HG02642 (cell line): ENCODE measurements around the gene EYA2.
"Not testable (repeated sequence)": the region's sequence is repeated elsewhere in the genome, so short reads cannot be mapped to it uniquely, and the experiment has no call there.

Experiments
- ATAC-seq: cut with Tn5 transposase; IDR thresholded peaks from one replicate; pipeline ENCODE4 v1.9.1; 2021; ENCODE audit warnings: mild to moderate bottlenecking; ENCODE audit not compliant: unreplicated experiment, poor library complexity

Gene EYA2

DNA sequence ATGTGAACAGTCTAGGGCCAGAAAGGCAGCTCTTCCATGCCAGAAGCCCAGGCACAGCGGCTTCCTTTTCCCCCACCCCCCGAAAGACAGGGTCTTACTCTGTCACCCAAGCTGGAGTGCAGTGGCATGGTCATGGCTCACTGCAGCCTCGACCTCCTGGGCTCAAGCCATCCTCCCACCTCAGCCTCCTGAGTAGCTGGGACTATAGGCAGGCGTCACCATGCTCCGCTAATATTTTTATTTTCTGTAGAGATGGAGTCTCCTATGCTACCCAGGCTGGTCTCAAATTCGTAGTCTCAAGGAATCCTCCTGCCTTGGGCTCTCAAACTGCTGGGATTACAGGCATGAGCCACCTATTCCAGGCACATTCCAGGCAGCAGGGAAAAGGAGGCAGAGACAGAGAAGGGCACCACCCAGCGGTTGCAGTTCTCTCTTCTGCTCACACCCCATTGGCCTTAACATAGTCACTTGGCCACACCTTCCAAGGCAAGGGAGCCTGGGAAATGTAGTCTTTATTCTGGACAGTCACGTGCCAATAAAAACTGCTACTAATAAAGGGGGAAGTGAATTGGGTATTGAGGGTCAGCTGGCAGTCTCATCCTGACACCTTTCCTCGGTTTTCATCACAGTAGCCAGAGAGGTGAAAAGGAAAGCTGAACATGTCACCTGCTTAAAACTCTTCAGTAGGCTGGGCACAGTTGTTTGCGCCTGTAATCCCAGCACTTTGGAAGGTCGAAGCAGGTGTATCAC lies 255.9 kb downstream of the EYA2 start:
- no peak for ATAC-seq

DNA sequence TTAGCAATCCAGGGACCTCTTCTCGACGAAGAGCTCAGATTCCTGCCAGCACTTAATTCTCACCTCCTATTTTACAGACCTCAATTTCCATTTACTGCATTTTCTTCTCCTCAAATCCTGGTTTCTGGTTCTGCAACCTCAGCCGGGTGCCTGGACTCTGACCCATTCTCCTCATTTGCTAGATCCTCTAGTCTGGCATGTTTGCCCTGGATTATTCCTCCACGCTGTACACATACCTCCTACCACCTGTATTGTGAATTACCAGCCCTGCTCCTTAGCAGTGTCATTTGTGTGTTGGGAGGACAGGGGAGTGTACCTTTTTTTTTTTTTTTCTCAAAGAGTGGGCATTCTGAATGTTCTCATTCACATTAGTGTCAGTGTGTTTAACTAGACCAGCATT lies 257.4 kb downstream of the EYA2 start:
- ATAC-seq: no peak

DNA sequence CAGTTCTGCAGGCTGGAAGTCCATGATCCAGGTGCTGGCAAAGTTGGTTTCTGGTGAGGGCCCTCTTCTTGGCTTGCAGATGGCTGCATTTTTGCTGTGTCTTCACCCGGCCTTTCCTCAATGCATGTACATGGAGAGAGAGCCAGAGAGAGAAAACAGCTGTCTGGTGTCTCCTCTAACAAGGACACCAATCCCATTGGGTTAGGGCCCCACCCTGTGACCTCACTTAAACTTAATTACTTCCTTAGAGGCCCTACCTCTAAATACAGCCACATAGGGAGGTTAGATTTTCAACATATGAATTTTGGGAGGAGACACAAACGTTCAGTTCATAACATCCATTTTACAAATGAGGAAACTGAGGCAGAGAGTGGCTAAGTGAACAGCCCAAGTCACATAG lies 259.4 kb downstream of the EYA2 start:
- no peak for ATAC-seq

DNA sequence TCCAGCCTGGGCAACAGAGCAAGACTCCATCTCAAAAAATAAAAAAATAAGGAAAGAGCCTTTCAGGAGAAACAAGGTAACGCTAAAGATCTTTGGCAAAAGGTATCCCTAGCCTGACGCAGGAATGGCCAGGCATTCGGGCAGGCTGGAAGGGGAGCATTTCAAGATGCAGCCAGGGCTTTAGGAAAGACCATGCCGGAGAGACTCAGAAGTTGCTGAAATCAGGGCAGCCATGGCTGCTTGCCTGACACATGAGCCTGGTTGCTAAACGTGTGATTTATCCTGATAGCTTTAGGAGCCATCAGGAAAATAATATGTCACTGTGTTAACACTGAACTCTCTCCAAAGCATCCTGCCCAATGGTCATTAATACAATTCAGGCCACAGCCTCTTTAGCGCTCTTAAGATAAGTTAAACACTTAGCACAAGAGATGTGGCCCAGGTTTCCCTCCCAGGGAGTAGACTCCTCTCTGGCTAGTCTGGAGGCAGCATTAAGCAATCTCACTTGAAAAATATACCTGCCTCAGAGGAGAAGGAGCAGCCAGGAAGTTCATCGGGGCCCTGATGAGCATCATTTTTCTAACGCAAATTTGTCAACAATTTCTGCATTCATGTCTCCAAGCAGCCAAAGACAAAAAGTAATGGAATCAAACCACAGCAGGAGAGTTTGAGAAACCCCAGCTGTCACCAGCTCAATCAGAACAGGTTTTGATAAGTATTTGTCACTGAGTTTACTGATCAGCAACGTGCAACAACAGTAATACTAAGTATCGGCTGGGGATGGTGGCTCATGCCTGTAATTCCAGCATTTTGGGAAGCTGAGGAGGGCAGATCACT lies 261.9 kb downstream of the EYA2 start:
- ATAC-seq: no peak

DNA sequence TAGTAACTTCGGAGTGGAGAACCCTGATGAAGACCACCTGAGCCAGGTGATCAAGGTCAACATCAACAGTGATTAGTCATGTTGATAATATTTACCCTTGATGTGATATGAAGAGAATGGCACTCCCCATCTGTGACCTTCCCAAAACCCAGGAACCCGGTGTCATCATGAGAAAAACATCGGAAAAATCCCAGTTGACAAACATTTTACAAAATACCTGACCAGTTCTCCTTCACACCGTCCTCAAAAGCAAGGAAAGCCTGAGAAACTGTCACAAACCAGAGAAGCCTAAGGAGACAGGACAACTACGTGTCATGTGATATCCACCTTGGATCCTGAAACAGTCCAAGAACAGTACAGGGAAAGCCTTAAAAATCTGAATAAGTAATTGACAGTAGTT lies 264.5 kb downstream of the EYA2 start:
- no peak for ATAC-seq

DNA sequence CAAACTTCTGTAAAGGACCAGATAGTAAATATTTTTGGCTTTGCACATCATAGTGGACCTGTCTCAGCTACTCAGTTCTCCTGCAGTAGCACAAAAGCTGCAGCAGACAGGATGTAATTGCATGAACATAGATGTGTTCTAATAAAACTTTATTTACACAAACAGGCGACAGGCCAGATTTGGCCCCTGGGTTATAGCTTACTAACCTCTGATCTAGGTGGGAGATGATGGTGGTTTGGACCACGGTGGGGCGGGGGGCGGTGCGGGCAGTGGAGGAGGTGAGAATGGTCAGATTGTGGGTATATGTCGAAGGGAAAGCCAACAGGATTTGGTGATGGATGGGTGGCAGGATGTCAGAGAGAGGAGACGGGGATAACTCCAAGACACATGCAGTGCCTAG lies 265.6 kb downstream of the EYA2 start:
- no peak for ATAC-seq

DNA sequence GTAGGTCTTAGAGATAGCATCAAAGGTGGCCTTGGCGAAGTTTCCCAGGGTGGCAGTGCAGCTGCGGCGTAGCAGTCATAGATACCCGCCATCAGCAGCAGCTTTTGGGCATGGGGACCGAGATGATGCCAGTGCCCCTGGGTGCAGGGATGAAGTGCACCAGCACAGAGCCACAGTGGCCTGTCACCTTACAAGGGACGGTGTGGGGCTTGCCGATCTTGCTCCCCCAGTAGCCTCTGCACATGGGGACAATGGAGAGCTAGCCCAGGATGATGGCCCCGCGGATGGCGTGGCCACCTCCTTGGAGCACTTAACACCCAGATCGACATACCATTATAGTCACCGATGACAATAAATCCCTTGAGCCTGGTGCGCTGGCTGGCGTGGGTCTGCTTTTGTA lies 266.3 kb downstream of the EYA2 start:
- no peak for ATAC-seq

DNA sequence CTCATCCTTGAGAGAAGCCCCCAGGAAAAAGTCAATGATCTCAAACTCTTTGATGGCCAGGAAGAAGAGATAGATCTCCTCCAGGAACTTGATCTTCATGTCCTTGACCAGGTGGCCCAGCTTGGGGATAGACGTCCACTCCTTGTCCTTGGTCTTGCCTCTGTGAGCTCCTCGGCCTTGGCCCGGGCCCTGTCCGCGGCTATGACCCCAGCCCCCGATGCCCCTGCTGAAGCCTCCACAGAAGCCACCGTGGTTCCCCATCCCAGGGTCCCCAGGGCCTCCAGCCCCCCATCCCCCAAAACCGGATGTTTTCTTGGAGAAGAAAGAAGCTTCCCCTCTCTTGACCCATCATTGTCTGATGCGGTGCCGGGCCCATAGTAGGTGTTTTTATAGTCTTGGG lies 266.8 kb downstream of the EYA2 start:
- ATAC-seq: no peak

DNA sequence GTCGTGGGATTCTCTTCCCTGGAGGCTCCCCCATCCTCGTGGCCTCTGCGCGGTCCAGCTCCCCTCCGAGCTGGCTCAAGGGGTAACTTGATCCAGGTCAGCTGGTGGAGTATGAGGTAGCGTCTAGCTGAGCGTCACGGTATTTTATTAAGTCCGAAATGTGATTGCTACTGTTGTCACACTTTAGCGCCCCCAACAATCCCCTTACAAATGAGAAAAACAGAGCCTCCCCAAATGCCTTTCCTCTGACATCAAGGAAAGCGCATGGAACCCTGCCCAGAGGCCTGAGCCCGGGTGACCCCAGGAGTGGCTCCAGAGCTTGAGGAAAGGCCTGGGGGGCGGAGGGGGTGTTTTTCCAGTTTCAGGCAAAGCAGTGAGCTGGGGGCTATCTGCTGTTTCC lies 269.5 kb downstream of the EYA2 start:
- no peak for ATAC-seq

DNA sequence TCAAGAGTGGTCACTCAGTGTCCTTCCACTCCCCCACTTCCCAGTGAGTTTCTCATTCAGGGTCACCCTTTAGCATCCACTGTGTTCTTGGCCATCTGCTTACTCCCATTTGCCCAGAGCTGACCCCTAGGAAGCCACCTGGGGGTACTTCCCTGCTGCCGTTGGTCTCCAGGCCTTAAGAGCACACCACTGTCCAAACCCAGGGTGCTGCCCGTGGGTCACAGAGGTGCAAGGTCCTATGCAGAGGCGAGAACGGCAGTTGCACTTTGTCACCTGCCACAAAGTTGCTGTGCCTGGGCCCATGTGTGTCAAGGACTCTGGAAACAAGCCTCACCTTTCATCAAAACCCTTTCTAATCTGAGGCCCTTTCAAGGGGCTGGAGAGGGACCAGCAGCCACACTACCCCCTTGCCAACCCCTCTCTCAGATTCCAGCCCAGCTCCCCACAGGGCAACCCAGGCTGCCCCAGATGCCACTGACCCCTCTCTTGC lies 270.8 kb downstream of the EYA2 start:
- ATAC-seq: no peak

DNA sequence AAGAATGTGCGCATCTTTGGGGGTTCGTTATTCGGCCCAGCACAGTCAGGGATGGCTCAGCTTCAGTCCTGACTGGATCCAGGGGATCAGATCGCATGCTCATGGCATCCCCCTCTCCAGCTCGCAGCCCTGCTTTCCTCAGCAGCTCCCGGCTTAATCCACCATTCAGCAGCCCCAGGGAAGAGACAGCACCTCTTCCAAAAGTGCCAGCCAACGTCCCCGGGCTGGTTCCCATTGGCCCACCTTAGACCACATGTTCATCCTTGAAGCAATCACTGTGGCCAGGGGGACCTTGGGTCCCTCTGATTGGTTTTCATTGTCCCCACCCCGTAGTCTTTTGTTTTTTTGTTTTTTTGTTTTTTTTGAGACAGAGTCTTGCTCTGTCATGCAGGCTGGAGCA lies 273.2 kb downstream of the EYA2 start:
- no peak for ATAC-seq

DNA sequence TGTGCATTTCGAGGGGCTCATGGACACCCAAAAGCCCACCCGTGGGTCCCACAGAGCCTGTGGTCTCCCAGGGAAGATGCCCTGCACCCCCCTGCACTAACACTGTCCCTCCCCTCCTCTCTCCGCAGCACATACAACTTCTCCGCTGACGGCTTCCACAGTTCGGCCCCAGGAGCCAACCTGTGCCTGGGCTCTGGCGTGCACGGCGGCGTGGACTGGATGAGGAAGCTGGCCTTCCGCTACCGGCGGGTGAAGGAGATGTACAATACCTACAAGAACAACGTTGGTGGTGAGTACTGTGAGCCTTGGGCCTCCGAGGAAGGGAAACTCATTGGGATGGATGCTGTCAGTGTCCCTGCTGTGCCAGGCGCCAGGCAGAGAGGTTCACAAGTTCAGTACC lies 277.9 kb downstream of the EYA2 start:
- no peak for ATAC-seq

DNA sequence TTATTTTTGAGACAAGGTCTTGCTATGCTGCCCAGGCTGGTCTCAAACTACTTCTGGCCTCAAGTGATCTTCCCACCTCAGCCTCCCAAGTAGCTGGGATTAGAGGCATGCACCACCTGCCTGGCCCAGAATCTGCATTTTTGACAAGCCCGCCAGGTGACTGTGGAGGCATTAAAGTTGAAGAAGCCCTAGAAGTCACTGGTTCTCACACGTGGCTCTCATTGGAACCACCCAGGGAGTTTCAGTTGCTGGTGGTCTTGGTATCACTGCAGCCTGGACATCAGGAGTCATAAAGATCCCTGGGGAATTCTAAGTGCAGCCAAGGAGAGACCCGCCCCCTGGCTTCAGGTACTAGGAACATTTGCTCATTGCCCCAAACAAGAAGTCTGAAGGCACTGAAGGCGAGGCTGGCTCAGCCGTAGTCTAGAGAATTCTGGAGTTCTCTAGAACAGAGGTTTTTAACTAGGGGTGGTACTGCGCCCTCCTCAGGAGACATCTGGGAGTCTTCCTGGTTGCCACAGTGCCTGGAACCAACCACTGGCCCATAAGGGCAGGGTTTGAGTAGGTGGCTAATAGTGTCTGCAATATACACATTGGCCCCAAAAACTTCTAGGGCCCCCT lies 279.1 kb downstream of the EYA2 start:
- no peak for ATAC-seq

DNA sequence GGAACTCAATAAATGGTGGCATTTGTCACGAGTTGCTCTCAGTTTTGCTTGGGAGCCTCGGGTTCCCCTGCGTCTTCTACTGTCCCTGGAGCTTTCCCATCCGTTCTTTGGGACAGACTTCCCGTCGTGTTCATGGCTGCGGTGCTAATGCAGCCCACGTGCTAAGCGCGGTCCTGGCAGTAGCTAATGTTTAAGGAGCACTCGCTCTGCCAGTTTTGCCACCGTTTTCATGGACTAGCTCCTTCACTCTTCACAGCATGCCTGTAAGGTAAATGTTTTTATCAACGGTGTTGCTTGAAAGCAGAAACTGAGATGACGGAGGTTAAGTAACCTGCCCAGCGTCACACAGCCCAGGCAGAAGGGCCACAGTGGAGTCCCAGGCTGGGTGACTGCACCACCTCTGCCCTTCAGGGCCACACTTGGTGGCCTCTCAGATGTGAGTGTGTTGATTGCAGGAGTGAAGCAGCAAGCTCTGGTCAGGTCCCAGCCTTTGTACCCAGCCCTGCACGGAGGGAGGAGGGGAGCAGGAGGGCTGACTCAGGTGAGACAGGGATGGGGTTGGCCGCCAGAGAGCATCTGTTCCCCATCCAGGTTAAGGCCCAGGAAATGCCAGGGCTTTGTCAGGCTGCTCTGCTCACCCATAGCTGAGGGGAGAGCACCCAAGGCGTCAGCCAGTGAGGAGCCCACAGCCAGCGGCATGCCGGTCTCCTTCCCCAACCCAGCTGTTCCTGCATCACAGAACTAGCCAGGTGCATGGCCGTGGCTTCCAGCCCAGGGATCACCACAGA lies 280.0 kb downstream of the EYA2 start:
- ATAC-seq: no peak

DNA sequence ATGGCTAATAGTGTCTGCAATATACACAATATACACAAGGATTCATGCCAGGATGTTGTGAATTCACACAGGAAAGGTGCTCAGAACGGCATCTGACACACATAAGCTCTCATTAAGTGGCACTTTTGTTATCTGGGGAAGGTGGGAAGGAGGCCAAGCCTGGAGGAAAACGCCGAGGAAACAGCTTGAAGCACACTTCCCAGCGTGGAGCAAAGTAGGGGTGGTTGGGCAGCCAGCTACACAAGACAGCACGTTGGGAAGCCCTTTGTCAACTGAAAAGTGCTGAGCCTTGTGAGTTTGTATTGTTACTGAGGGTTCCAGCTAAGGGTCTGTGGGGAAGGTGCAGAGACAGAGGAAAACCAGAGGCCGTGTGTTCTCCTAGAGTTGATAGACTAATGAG lies 280.9 kb downstream of the EYA2 start:
- no peak for ATAC-seq

DNA sequence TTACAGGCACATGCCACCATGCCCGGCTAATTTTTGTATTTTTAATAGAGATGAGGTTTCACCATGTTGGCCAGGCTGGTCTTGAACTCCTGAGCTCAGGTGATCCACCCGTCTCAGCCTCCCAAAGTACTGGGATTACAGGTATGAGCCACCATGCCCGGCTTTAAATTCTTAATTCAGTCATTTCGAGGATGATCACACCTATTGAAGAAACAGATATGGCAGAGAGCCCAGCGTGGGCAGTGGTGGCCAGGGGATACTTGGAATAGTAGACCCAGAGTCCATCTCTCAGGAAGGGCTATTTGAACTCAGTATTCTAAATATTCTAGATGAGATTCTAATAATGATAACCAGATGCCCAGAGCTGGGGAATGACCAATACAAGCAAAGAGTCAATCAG lies 281.6 kb downstream of the EYA2 start:
- ATAC-seq: not testable (repeated sequence)

DNA sequence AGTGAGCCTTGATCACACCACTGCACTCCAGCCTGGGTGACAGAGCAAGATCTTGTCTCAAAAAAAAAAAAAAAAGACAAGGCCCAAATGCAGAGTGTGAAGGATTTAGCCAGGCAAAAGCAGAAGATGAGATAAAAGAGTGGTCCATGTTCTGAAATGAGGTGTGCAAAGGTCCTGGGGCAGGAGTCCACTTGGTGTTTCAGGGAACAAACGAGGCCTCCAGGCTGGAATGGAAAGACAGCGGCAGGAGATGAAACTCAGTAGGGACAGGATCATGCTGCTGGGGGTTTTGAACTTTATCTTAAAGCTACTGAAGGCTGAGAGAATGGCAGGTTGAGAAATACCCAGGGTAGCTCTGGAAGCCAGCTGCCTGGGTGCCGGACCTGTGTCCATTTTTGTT lies 283.6 kb downstream of the EYA2 start:
- no peak for ATAC-seq

DNA sequence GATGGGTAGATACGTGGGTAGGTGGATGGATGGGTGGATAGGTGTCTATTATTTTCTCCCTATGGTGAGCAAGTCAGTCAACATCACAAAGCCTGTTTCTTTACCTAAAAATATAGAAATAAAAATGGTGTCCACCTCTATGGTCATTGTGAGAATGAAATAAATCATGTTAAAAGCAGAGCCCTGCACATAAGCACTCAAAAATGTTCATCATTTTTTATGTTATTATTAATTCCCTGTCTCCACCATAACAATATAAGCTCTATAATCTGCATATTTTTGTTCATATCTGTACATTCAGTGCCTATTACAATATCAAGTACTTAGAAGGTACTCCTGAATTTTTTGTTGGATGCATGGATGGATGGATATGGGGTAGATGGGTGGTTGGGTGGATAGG lies 284.2 kb downstream of the EYA2 start:
- ATAC-seq: no peak

DNA sequence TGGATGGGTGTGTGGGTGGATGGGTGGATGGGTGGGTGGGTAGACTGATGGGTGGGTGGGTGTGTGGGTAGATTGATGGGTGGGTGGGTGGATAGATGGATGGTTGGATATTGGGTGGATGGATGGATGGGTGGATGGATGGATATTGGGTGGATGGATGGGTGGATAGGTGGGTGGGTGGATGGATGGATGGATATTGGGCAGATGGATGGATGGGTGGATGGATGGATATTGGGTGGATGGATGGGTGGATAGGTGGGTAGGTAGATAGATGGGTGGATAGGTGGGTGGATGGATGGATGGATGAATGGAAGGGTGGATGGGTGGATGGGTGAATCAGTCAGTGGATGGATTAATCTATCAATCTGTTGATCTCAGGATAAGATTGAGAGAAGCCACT lies 284.6 kb downstream of the EYA2 start:
- ATAC-seq: no peak

DNA sequence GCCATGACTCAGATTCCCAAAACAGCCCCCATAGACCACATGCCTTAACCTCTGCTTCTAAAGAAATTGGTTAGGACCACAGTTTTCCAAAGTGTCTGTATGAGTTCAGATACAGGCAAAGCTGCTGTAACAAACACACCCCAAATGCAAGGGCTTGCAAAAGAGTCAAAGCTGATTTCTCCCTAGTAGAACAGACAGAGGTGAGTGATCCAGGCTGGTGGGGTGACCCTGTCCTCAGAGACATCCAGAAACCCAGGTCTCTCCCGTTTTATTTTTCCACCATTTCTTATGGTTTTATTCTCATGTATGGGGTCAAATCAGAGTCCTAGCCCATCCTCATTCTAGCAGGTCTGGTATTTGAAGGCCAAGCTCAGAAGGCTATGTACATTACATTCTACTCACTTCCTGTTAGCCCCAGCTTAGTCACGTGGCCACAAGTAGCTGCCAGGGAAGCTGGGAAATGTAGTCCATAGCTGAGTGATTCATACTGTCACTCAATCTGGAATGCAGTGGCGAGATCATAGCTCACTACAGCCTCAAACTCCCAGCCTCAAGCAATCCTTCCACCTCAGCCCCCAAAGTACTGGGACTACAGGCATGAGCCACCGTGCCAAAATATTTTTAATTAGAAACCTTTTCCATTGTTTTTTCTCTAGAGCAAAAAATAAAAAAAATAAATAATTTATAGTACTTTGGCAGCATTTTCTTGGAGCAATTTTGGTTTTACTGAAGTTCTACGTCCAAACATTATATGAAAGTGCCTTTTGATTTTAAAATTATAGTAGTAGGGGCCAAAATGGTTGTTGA lies 286.6 kb downstream of the EYA2 start:
- ATAC-seq: no peak
